Measurements from ENCODE around the gene ADAP1. TPM values are rescaled to one million over a fixed set of nuclear protein-coding genes. Genes with fewer than 3 reads are reported as not detected.

The ADAP1 gene
- total and polyA plus RNA-seq, 2 of the 13 experiments (the other 11 are each of a cell fraction or from before 2014, with no cell fraction given): 10.5 to 24.6 TPM

DNA sequence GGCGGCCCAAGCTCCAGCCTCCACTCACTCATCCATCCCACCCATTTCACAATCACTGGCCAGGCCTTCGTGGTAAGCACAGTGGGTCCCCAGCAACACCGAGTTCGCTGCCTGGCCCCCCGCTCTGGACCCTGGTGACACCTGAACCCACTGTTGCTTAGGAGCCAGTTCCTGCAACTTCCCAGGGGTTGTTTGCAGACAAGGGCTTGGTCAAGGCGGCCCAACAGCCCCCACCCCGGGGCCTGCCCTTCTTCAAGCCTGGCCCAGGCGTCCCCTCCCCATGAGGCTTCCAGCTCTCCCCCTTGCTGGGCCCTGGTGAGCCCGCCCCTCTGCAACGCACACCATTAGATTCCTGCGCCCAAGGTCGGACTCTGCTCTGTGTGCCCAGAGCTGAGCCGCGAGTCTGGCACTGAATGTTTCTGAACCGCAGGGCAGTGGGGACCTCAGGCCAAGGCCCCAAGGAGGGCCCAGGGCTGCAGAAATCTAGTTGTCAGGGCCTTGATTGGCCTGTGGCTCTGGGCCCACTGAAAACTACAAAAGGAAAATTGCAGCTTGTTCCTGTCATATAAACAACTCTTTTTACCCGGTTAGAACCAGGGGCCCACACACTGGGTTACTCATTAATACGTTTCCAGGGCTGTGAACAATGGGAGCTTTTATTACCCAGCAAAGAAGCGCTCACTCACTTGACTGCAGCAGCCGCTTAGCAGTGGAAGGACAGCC, 23.0 kb upstream of the ADAP1 start (continued):
- TF ChIP-seq ZNF556 (CRISPR knock-in tag; IDR thresholded peaks at IDR 0.05; ENCODE audit: borderline replicate concordance) (no peak; the same call in 1 of the 2 replicates), ZNF282 (IDR thresholded peaks at IDR 0.05; ENCODE audit: partially characterized antibody) (no peak), ZC3H4 (CRISPR knock-in tag; IDR thresholded peaks at IDR 0.05; ENCODE audit: borderline replicate concordance) (0 out of 2 replicates have a peak, but pooled peaks have one; percentile 35), MED8 (CRISPR knock-in tag; IDR thresholded peaks at IDR 0.05; ENCODE audit: insufficient replicate concordance) (peak; percentile 48), ZBTB3 (CRISPR knock-in tag; IDR thresholded peaks at IDR 0.05; ENCODE audit: borderline replicate concordance, low read depth) (no peak), ZNF567 (CRISPR knock-in tag; IDR thresholded peaks at IDR 0.05; ENCODE audit: borderline replicate concordance) (no peak; the same call in 1 of the 2 replicates), ZNF274 (CRISPR knock-in tag; IDR thresholded peaks at IDR 0.05) (peak; percentile 76; the same call in 1 of the 2 replicates), ZNF615 (CRISPR knock-in tag; IDR thresholded peaks at IDR 0.05; ENCODE audit: borderline replicate concordance) (no peak), JUND (CRISPR knock-in tag; IDR thresholded peaks at IDR 0.05) (no peak), KLF12 (CRISPR knock-in tag; IDR thresholded peaks at IDR 0.05; ENCODE audit: borderline replicate concordance) (peak; percentile 80), SYNCRIP (IDR thresholded peaks at IDR 0.05; ENCODE audit: insufficient read depth, low read depth, low read length) (no peak), ZNF143 (CRISPR knock-in tag; IDR thresholded peaks at IDR 0.05) (peak; percentile 63; the same call in 1 of the 2 replicates), CAMTA2 (CRISPR knock-in tag; IDR thresholded peaks at IDR 0.05; ENCODE audit: borderline replicate concordance) (0 out of 2 replicates have a peak, but pooled peaks have one; percentile 26), HES4 (CRISPR knock-in tag; IDR thresholded peaks at IDR 0.05; ENCODE audit: borderline replicate concordance) (no peak)
- TF ChIP-seq, protein P1, sequence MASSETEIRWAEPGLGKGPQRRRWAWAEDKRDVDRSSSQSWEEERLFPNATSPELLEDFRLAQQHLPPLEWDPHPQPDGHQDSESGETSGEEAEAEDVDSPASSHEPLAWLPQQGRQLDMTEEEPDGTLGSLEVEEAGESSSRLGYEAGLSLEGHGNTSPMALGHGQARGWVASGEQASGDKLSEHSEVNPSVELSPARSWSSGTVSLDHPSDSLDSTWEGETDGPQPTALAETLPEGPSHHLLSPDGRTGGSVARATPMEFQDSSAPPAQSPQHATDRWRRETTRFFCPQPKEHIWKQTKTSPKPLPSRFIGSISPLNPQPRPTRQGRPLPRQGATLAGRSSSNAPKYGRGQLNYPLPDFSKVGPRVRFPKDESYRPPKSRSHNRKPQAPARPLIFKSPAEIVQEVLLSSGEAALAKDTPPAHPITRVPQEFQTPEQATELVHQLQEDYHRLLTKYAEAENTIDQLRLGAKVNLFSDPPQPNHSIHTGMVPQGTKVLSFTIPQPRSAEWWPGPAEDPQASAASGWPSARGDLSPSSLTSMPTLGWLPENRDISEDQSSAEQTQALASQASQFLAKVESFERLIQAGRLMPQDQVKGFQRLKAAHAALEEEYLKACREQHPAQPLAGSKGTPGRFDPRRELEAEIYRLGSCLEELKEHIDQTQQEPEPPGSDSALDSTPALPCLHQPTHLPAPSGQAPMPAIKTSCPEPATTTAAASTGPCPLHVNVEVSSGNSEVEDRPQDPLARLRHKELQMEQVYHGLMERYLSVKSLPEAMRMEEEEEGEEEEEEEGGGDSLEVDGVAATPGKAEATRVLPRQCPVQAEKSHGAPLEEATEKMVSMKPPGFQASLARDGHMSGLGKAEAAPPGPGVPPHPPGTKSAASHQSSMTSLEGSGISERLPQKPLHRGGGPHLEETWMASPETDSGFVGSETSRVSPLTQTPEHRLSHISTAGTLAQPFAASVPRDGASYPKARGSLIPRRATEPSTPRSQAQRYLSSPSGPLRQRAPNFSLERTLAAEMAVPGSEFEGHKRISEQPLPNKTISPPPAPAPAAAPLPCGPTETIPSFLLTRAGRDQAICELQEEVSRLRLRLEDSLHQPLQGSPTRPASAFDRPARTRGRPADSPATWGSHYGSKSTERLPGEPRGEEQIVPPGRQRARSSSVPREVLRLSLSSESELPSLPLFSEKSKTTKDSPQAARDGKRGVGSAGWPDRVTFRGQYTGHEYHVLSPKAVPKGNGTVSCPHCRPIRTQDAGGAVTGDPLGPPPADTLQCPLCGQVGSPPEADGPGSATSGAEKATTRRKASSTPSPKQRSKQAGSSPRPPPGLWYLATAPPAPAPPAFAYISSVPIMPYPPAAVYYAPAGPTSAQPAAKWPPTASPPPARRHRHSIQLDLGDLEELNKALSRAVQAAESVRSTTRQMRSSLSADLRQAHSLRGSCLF (CRISPR knock-in tag; IDR thresholded peaks at IDR 0.05; ENCODE audit: borderline replicate concordance): no peak
- TF ChIP-seq, protein P2, sequence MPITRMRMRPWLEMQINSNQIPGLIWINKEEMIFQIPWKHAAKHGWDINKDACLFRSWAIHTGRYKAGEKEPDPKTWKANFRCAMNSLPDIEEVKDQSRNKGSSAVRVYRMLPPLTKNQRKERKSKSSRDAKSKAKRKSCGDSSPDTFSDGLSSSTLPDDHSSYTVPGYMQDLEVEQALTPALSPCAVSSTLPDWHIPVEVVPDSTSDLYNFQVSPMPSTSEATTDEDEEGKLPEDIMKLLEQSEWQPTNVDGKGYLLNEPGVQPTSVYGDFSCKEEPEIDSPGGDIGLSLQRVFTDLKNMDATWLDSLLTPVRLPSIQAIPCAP (CRISPR knock-in tag; IDR thresholded peaks at IDR 0.05; ENCODE audit: low read depth): no peak
- TF ChIP-seq, protein P3, sequence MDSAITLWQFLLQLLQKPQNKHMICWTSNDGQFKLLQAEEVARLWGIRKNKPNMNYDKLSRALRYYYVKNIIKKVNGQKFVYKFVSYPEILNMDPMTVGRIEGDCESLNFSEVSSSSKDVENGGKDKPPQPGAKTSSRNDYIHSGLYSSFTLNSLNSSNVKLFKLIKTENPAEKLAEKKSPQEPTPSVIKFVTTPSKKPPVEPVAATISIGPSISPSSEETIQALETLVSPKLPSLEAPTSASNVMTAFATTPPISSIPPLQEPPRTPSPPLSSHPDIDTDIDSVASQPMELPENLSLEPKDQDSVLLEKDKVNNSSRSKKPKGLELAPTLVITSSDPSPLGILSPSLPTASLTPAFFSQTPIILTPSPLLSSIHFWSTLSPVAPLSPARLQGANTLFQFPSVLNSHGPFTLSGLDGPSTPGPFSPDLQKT (CRISPR knock-in tag; IDR thresholded peaks at IDR 0.05; ENCODE audit: borderline replicate concordance): no peak
- TF ChIP-seq, protein P4, sequence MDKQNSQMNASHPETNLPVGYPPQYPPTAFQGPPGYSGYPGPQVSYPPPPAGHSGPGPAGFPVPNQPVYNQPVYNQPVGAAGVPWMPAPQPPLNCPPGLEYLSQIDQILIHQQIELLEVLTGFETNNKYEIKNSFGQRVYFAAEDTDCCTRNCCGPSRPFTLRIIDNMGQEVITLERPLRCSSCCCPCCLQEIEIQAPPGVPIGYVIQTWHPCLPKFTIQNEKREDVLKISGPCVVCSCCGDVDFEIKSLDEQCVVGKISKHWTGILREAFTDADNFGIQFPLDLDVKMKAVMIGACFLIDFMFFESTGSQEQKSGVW (CRISPR knock-in tag; IDR thresholded peaks at IDR 0.05; ENCODE audit: borderline replicate concordance): no peak; the same call in 1 of the 2 replicates
- TF ChIP-seq, protein P5, sequence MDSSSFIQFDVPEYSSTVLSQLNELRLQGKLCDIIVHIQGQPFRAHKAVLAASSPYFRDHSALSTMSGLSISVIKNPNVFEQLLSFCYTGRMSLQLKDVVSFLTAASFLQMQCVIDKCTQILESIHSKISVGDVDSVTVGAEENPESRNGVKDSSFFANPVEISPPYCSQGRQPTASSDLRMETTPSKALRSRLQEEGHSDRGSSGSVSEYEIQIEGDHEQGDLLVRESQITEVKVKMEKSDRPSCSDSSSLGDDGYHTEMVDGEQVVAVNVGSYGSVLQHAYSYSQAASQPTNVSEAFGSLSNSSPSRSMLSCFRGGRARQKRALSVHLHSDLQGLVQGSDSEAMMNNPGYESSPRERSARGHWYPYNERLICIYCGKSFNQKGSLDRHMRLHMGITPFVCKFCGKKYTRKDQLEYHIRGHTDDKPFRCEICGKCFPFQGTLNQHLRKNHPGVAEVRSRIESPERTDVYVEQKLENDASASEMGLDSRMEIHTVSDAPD (CRISPR knock-in tag; IDR thresholded peaks at IDR 0.05): peak; percentile 94
